OCI-LY3 (cell line): Measurements from ENCODE around the gene ZNF740.

ENCODE experiments used
- EZH2phosphoT487 ChIP-seq: fragments of 200-600 bp; shearing (Covaris generic); IDR thresholded peaks from 2 replicates; pipeline ENCODE4 v1.6.1; 2018; ENCODE audit warnings: antibody characterized with exemption, mixed run types, low read depth
- TF ChIP-seq, protein P1 (sequence below): fragments of 200-600, 300-600 bp; sonication (generic); IDR thresholded peaks from 2 replicates; pipeline ENCODE4 v1.5.1; 2014; ENCODE audit warnings: antibody characterized with exemption, low read length, low read depth

DNA sequence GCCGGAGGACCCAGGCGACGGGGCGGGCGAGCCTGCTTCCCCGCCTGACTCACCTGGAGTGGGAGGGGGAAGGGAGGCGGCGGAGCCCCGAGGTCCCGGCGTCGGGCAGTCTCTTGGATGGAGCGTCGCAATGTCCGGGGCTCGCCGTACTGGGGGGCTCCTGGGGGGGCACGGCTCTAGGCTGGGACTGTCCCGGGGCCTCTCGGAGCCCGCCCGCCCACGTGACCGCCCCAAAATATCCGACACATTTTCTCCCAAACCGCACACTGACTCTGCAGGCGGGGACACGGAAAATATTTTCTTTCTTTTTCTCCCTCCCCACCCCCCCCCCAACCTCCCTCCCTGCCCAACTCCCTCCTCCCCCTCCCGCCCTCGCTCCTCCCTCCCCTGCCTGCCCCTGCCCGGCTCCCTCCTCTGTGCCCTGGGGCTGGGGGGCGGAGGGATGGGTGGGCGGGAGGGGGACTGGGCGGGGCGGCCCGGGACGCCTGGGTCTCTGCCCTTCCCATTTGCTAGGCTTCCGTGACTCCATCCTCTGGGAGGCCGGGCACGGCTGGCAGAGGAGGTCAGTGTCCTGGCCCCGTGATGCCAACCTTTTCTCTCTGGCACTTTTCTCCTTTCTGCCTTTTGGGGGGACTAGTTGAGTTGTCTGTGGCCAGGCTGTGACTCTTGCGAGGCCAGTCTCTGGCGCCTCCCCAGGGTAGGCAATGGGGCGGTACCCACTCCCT is 51.6 kb downstream of the ZNF740 start, which contains the start of gene RARG:
- TF ChIP-seq, protein P1, sequence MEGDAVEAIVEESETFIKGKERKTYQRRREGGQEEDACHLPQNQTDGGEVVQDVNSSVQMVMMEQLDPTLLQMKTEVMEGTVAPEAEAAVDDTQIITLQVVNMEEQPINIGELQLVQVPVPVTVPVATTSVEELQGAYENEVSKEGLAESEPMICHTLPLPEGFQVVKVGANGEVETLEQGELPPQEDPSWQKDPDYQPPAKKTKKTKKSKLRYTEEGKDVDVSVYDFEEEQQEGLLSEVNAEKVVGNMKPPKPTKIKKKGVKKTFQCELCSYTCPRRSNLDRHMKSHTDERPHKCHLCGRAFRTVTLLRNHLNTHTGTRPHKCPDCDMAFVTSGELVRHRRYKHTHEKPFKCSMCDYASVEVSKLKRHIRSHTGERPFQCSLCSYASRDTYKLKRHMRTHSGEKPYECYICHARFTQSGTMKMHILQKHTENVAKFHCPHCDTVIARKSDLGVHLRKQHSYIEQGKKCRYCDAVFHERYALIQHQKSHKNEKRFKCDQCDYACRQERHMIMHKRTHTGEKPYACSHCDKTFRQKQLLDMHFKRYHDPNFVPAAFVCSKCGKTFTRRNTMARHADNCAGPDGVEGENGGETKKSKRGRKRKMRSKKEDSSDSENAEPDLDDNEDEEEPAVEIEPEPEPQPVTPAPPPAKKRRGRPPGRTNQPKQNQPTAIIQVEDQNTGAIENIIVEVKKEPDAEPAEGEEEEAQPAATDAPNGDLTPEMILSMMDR, result no peak
- TF ChIP-seq EZH2phosphoT487, result no peak
